OCI-LY7 (cell line): ENCODE data around the gene SMARCAD1. TPM values are rescaled to one million over a fixed set of nuclear protein-coding genes. Genes with fewer than 3 reads are reported as not detected.

Experiments
- BruUV-seq: library from RNA; stranded (reverse); fragments of 400-500 nt; replicated peaks from 2 replicates; lab custom pipeline; 2021; lab: Mats Ljungman, UMichigan
- CTCF ChIA-PET: fragments of 300-600 bp; sonication (Branson Sonifier 250); formaldehyde crosslinking; loops from one replicate; lab custom pipeline; 2022; ENCODE audit warnings: antibody characterized with exemption; ENCODE audit not compliant: unreplicated experiment; lab: Charles Lee
- POLR2A ChIA-PET: fragments of 300-600 bp; sonication (Branson Sonifier 250); formaldehyde crosslinking; loops from one replicate; lab custom pipeline; 2022; ENCODE audit warnings: antibody characterized with exemption; lab: Charles Lee
- DNase-seq: peaks from one replicate; pipeline ENCODE4 v3.0.0-alpha.2; 2015; ENCODE audit warnings: low spot score
- H2AFZ ChIP-seq: fragments of 200-600 bp; sonication (generic), shearing (Covaris generic); 2 replicates; pipeline ENCODE4 v1.6.1; 2014; ENCODE audit warnings: mild to moderate bottlenecking, antibody characterized with exemption, low read length, moderate library complexity
- H3K27ac ChIP-seq: fragments of 200-600 bp; sonication (generic); 2 replicates; pipeline ENCODE4 v1.5.1; 2014; ENCODE audit warnings: mixed run types, low read depth, mild to moderate bottlenecking, moderate library complexity, low read length, inconsistent platforms; ENCODE audit not compliant: poor library complexity, severe bottlenecking
- H3K36me3 ChIP-seq: fragments of 200-600 bp; sonication (generic); 2 replicates; pipeline ENCODE4 v1.6.1; 2014; ENCODE audit warnings: mild to moderate bottlenecking, antibody characterized with exemption, low read length, moderate library complexity, mixed read lengths; ENCODE audit not compliant: insufficient read depth
- H3K4me1 ChIP-seq: fragments of 200-600 bp; sonication (generic); 2 replicates; pipeline ENCODE4 v1.5.1; 2014; ENCODE audit warnings: mild to moderate bottlenecking, low read length; ENCODE audit not compliant: insufficient read depth, poor library complexity, severe bottlenecking
- H3K4me2 ChIP-seq: fragments of 200-600 bp; sonication (generic); 2 replicates; pipeline ENCODE4 v1.6.1; 2014; ENCODE audit warnings: mild to moderate bottlenecking, low read length
- H3K4me3 ChIP-seq: fragments of 200-600 bp; sonication (generic); 2 replicates; pipeline ENCODE4 v1.5.1; 2014; ENCODE audit warnings: mild to moderate bottlenecking, low read depth, low read length; ENCODE audit not compliant: poor library complexity, severe bottlenecking
- H3K79me2 ChIP-seq: fragments of 200-600 bp; sonication (generic); 2 replicates; pipeline ENCODE4 v1.6.1; 2016; ENCODE audit warnings: low read depth, mild to moderate bottlenecking, low read length, moderate library complexity, mixed read lengths; ENCODE audit not compliant: insufficient read depth
- H3K9me2 ChIP-seq: fragments of 200-600 bp; sonication (generic); 2 replicates; pipeline ENCODE4 v1.6.1; 2016; ENCODE audit warnings: mild to moderate bottlenecking, low read length, mixed read lengths; ENCODE audit not compliant: insufficient read depth
- H3K9me3 ChIP-seq: fragments of 200-600 bp; sonication (generic); 2 replicates; pipeline ENCODE4 v1.6.1; 2014; ENCODE audit warnings: mild to moderate bottlenecking, mixed run types, low read length, mixed read lengths
- H4K20me1 ChIP-seq: fragments of 200-600 bp; sonication (generic); 2 replicates; pipeline ENCODE4 v1.6.1; 2014; ENCODE audit warnings: mild to moderate bottlenecking, antibody characterized with exemption, low read length, moderate library complexity, mixed read lengths; ENCODE audit not compliant: insufficient read depth
- CTCF ChIP-seq: fragments of 200-600 bp; sonication (generic); conservative IDR thresholded peaks from 2 replicates; pipeline ENCODE4 v1.5.1; 2014; ENCODE audit warnings: mild to moderate bottlenecking, antibody characterized with exemption, low read length, moderate library complexity, mixed read lengths
- EZH2phosphoT487 ChIP-seq: fragments of 200-600 bp; sonication (generic); IDR thresholded peaks from 2 replicates; pipeline ENCODE4 v1.6.1; 2018; ENCODE audit warnings: low read depth, borderline replicate concordance, mild to moderate bottlenecking, mixed run types, antibody characterized with exemption, low read length, moderate library complexity, mixed read lengths
- intact Hi-C: fragments of 100-400 bp; cut with micrococcal nuclease; formaldehyde crosslinking; loops from one replicate; pipeline ENCODE4 v1.10.0; 2022; ENCODE audit not compliant: unreplicated experiment
- total RNA-seq, 2 experiments: library from RNA; depleted of rRNA in 1 of 2; stranded (reverse); fragments of >200 nt in 1 of 2; shearing (Covaris generic) in 1 of 2; gene quantifications; 2 replicates each; pipeline ENCODE4 v1.2.3, GENCODE V29; 2014 to 2022

Gene SMARCAD1
- total RNA-seq, 2 experiments from 2014 or later: 29.9 to 47.5 TPM

- POLR2A ChIA-PET: interaction anchor here (0.5 kb wide), 1 partner anchor 211 kb away, joined by 3 read pairs; no protein-coding TSS in a partner anchor
- Histone ChIP-seq H3K36me3 (peaks cover 100% of the 10 kb centered on the region), H3K79me2 (no peaks in the 10 kb centered on the region), H4K20me1 (no peaks in the 10 kb centered on the region), H3K27ac (no peak overlapping the region), H3K4me1 (peaks cover 16% of the 10 kb centered on the region), H3K4me2 (no peak overlapping the region), H2AFZ (no peak overlapping the region), H3K4me3 (no peak overlapping the region), H3K9me2 (no peaks in the 10 kb centered on the region), H3K9me3 (no peaks in the 10 kb centered on the region)
- CTCF ChIA-PET: no interaction called here
- no peak for DNase-seq
- TF ChIP-seq EZH2phosphoT487 (no peak), CTCF (no peak)
- no TSS peak for BruUV-seq
- intact Hi-C loops: no loop called here
Observed at GRCh38 chr4:94240384-94240783, 32.7 kb downstream of the SMARCAD1 start.

- no peak for DNase-seq
- no peak overlapping the region for H2AFZ ChIP-seq
- POLR2A ChIA-PET: interaction anchor here (0.5 to 1.8 kb wide), 7 partner anchors 10 to 1655 kb away, joined by 3 to 9 read pairs (median 4); no protein-coding TSS in a partner anchor
- intact Hi-C loops: no loop called here
- CTCF ChIA-PET: no interaction called here
- H4K20me1 ChIP-seq: no peaks in the 10 kb centered on the region
- no peaks in the 10 kb centered on the region for H3K9me3 ChIP-seq
- no TSS peak for BruUV-seq
- H3K4me3 ChIP-seq: no peak overlapping the region
- H3K27ac ChIP-seq: peak overlapping the region; percentile 4
- peaks cover 16% of the 10 kb centered on the region for H3K4me1 ChIP-seq
- TF ChIP-seq CTCF: no peak
- H3K4me2 ChIP-seq: peak overlapping the region; percentile 46
- no peaks in the 10 kb centered on the region for H3K9me2 ChIP-seq
- no peaks in the 10 kb centered on the region for H3K79me2 ChIP-seq
- peaks cover 98% of the 10 kb centered on the region for H3K36me3 ChIP-seq
Observed at GRCh38 chr4:94244087-94244828, 36.6 kb downstream of the SMARCAD1 start.

DNA sequence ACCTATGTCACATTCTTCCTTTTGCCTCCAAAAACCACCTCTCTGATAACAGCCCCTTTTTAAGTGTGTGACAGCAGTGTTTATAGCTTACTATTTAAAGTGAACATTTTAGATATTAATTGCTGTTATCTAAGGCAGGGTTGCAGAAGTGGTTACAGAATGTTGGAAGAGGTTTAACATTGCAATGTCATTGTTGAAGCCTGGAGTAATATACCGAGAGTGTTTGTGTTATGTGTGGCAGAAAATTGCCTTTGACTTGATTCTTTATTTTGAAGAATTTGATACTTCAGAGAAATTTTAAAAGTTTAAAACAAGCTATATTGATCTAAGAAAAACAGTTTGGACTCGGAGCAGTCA is 37.1 kb downstream of the SMARCAD1 start:
- ChIA-PET POLR2A (interaction anchor here (0.5 to 2.0 kb wide), 9 partner anchors 10 to 1655 kb away, joined by 3 to 9 read pairs (median 4); no protein-coding TSS in a partner anchor), CTCF (no interaction called here)
- TF ChIP-seq CTCF (no peak), EZH2phosphoT487 (no peak)
- Histone ChIP-seq H3K9me3 (no peaks in the 10 kb centered on the region), H3K4me3 (no peak overlapping the region), H3K4me1 (peaks cover 16% of the 10 kb centered on the region), H3K9me2 (no peaks in the 10 kb centered on the region), H3K27ac (no peak overlapping the region), H3K36me3 (peaks cover 99% of the 10 kb centered on the region), H3K79me2 (no peaks in the 10 kb centered on the region), H3K4me2 (peak overlapping the region; percentile 46; the same call in 1 of the 2 replicates), H4K20me1 (no peaks in the 10 kb centered on the region), H2AFZ (no peak overlapping the region)
- DNase-seq: no peak
- BruUV-seq: no TSS peak
- intact Hi-C loops: no loop called here
